SH-SY5Y (cell line): ENCODE measurements around the gene OXNAD1.

Experiments used
- GATA2 ChIP-seq: IDR thresholded peaks from 2 replicates; pipeline ENCODE4 v1.6.1; 2011; ENCODE audit warnings: mild to moderate bottlenecking, low read depth, low read length
- GATA3 ChIP-seq: IDR thresholded peaks from 2 replicates; pipeline ENCODE4 v1.6.1; 2011; ENCODE audit warnings: low read depth, mild to moderate bottlenecking, low read length, moderate library complexity

GRCh38 chr3:16298891-16299290 lies 33.9 kb downstream of the OXNAD1 start:
- TF ChIP-seq GATA2 (no peak), GATA3 (no peak)
